Choroid plexus epithelial cell (primary cell): Measurements from ENCODE around the gene GPS1.

Source experiments
- DNase-seq: peaks from one replicate; pipeline ENCODE4 v3.0.0-alpha.2; 2010; ENCODE audit warnings: low read depth
- H3K4me3 ChIP-seq: 2 replicates; pipeline ENCODE4 v1.5.1; 2011; ENCODE audit warnings: low read depth, mild to moderate bottlenecking, control low read depth, low read length, moderate library complexity
- CTCF ChIP-seq: conservative IDR thresholded peaks from 2 replicates; pipeline ENCODE4 v1.5.1; 2011; ENCODE audit warnings: low read depth, mild to moderate bottlenecking, control low read depth, inconsistent platforms, low read length, moderate library complexity

The GPS1 gene

GRCh38 chr17:82086941-82087906, 35.5 kb downstream of the GPS1 start:
- H3K4me3 ChIP-seq: no peak overlapping the region
- TF ChIP-seq CTCF: no peak
- no peak for DNase-seq

- no peak for TF ChIP-seq CTCF
- no peak overlapping the region for H3K4me3 ChIP-seq
- no peak for DNase-seq
Observed at GRCh38 chr17:82087961-82088837, 36.5 kb downstream of the GPS1 start.

GRCh38 chr17:82088838-82089722, 37.4 kb downstream of the GPS1 start:
- TF ChIP-seq CTCF: no peak
- H3K4me3 ChIP-seq: no peak overlapping the region
- no peak for DNase-seq

GRCh38 chr17:82089723-82090548, 38.2 kb downstream of the GPS1 start:
- TF ChIP-seq CTCF: no peak
- H3K4me3 ChIP-seq: no peak overlapping the region
- DNase-seq: no peak

- no peak for TF ChIP-seq CTCF
- no peak for DNase-seq
- H3K4me3 ChIP-seq: no peak overlapping the region
Observed at GRCh38 chr17:82090549-82091263, 39.0 kb downstream of the GPS1 start.
